ENCODE data around the gene GTF2H4.

The GTF2H4 gene

DNA sequence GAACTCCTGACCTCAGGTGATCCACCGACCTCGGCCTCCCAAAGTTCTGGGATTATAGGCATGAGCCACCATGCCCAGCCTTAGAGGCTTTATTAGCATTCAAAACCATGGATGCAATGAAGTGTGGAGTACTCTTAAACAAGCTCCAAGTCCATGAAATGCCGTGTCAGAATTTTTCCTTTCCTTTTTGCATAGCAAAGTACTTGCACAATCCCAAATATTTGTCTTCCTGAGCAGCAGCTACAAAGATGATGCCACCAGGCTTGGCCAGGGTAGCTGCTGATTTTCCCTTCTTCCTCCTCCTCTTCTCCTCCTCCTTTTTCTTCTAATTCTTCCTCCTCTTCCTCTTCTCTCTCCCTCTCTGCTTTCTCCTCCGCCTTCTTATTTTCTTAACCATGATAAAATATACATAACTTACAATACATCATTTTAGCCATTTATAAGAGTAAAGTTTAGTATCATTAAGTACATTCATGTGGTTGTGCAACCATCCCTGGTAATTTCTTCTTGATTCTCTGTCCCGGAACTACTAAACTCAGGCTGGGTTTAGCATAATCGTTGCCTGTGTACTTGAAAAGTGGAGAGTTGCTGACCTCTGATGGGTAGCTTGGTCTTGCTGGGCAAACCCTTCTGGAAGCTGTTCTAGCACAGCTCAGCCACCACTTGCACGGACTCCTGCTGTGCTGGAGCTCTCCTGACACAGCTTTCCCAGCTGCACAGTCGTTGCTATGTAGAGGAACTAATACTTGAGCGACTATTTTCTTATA, 53.1 kb downstream of the GTF2H4 start:
- no peak for DNase-seq

GRCh38 chr6:30962716-30963115, 54.7 kb downstream of the GTF2H4 start:
- no peak for DNase-seq

DNA sequence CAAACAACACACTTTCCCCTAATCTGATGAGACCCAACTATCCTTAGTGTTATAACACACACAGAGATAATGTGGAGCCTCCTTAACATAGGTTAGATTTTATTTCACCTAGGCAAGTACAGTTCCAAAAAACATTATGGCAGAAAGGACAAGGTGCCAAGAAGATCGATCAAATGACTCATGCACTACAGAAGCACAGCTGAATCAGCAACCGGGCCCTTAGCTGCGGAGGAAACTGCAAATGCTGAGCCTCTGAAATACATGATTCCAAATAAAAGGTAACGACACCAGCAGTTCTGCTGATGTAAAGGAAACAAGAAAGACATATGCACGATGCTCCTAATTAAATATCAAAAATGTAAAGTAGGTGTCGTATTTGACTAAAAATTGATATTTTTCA, 55.6 kb downstream of the GTF2H4 start:
- DNase-seq = no peak
